Colon (tissue), 2 donors: Measurements from ENCODE around the gene CDH5.

ENCODE experiments used
- FAIRE-seq: peaks from 2 replicates; lab custom pipeline; 2012; peaks lifted over from hg19 to GRCh38; lab: Jason Lieb, UNC
- donor health status: control.
- donor health status: control.

The CDH5 gene

DNA sequence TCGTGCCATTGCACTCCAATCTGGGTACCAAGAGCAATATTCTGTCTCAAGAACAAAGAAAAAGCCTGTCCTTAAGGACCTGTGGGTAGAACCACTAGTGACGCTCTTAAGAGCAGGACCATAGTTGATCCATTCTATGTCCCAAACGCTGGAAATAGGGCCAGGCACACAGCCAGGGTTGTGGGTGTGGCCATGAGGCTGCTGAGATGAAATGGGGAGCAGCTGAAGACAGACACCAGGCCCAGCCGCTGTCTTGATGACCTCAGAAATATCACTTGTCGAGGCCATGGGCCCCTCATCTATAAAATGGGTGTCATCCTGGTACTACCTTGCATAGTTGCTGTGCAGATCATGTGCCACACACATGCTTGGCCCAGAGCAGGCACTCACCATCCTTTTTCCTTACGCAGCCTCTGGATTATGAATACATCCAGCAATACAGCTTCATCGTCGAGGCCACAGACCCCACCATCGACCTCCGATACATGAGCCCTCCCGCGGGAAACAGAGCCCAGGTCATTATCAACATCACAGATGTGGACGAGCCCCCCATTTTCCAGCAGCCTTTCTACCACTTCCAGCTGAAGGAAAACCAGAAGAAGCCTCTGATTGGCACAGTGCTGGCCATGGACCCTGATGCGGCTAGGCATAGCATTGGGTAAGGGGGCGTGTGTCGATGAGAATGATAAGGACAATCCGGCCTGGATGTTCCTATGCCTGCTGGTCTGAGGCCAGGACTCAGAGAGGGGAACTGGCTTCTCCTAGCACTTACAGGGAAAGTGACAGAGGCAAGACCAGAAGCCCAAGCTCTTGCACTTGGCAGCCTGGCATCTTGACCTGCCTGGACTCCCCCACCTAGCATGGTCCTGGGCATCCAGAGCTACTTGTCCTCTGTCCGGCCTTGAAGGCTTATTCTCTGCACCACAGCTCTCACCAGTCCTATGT lies 25.5 kb downstream of the CDH5 start:
- no peak for FAIRE-seq

DNA sequence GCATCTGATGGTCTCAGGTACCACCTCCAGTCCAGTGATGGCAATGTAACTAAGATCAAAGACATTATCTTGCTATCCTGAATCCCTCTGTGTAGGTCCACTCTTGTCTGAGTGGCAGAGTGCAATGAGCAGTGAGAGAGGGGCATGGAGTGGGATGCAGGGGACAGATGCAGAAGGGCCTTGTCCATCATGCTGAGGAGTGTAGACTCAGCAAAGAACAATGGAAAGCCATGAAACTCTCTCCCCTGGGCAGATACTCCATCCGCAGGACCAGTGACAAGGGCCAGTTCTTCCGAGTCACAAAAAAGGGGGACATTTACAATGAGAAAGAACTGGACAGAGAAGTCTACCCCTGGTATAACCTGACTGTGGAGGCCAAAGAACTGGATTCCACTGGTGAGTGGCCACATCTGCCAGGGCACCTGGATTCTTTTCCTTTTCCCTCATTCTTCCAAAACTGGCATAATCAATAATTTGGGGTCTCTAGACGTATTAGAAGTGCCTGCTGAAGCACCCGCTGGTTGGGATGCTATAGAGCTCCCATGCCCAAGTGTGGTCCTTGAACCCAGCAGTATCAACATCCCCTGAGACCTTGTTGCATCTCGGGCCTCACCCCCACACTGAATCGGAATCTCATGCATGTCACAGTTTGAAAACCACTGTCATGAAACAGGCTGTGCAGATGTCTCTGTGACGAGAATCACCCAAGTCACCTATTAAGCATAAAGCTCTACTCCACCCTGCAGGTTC lies 29.5 kb downstream of the CDH5 start:
- FAIRE-seq: no peak

DNA sequence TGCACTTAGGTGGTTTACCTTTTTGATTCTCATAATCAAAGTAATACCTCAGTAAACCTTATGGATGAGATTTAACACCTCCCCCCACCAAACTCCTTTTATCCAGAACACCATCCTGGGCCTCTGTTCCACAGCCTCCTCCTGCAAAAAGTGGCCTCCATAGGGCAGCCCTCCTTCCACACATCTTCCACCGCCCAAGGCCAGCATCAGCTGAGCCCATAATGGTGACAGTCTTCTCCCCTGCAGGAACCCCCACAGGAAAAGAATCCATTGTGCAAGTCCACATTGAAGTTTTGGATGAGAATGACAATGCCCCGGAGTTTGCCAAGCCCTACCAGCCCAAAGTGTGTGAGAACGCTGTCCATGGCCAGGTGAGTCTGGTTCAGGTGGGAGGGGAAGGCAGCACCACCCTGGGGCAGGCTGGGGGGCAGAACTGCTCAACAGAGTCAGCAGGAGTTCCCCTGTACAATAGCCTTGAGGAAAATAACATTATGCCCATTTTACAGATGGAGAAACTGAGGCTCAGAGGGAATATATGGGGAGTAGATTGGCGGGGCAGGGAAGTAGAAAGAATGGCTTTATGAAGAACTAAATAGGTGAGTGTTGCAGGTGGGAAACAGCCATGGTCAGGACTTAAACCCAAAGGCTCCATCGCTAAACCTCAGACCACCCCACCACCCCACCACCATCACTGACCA lies 31.4 kb downstream of the CDH5 start:
- no peak for FAIRE-seq

DNA sequence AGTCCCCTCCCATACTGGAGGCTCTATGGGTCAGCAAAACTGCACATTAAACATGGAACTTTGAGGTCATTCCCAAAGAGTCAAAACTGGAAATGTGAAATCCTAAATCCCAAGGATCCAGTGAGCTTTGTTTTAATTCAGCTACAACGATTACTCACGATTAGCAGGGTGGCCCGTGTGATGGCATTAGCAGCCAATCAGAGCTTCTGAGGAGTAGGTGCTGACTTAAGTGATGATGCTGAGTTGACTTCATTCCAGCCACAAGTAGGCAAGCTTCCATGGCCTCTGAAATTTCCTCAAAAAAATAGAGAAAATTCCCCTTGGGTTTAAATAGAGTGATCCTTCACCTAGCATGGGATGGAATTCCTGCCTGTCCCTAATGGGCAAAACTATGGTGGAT lies 32.5 kb downstream of the CDH5 start:
- FAIRE-seq: no peak

DNA sequence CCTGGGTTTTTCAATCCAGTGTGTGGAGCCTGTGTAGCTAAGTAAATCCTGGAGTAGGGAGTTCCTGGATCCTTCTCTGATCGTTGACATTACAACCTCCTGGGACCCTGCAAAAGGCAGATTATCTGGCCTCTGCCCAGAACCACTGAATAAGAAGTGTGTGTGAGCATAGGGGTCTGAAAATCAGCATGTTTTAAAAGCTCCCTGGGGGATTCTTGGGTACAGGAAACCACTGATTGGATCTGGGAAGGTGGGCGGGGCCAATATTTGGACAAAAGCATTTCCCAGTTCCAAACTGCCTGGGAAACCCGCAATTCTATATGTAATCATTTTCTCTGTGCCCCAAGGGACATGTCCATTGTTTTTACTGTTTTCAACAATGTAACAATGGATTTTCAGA lies 33.4 kb downstream of the CDH5 start:
- no peak for FAIRE-seq

DNA sequence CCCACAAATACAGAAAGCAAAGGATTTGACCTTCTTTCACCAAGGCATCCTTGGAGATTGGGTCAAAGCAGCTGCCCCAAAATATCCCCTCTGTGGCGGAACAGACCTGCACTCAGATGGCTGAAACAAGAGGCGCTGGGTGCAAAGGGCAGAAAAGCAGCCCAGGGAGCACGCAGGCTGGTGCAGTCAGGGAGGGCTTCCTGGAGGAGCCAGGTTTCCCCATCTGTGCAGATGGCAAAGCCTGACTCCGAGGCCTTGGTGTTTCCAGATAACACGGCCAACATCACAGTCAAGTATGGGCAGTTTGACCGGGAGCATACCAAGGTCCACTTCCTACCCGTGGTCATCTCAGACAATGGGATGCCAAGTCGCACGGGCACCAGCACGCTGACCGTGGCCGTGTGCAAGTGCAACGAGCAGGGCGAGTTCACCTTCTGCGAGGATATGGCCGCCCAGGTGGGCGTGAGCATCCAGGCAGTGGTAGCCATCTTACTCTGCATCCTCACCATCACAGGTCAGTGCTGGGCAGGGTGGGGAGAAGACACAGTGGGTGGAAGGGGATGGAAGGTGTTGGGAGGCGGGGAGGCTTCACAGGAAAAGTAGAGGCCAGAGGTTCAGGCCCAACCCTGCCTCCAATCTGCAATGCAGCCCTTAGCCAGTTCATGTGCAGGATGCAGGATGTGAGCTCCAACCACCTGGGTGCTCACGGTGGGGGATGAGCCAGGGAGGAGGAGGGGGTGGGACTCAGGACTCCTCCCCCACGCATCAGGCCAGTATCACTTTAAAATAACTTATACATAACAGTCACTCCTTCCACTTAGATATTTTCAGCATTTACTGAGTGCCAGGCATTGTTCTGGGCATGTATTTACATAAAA lies 34.3 kb downstream of the CDH5 start:
- no peak for FAIRE-seq

DNA sequence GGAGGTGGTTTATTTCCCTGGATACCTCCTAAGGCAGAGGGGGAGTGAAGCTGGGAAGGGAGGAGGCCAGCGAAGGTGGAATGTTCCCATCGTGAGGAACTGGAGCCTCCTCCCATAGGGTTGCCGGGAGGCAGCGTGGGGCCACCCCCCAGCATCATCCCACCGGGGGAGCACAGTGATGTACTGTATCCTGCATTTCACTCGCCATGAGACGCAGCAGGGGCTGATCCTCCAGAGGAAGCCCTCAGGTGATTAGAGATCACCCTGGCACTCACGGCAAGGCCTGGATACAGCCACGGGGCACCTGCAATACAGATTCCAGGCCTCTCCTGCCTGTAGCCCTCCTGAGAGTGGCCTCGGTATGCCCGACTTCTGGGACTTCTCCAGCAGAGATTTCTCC lies 35.1 kb downstream of the CDH5 start:
- FAIRE-seq: no peak

DNA sequence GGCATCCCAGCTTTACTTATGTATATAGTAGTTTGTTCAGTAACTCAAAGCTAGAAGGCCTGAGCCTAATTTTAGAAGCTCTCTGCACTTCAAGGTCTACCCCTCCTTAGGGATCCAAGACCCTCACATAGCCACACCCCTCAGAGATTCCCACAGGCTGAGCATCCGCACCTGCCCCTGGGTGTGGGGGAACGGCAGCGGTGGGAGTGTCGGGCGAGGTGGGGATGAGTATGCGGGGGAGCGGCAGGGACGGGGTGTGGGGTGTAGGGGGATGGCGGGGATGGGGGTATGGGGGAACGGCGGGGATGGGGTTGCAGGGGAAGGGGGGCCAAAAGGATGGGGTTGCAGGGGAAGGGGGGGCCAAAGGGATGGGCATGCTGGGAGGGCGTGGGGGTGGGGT lies 35.7 kb downstream of the CDH5 start:
- FAIRE-seq: no peak

DNA sequence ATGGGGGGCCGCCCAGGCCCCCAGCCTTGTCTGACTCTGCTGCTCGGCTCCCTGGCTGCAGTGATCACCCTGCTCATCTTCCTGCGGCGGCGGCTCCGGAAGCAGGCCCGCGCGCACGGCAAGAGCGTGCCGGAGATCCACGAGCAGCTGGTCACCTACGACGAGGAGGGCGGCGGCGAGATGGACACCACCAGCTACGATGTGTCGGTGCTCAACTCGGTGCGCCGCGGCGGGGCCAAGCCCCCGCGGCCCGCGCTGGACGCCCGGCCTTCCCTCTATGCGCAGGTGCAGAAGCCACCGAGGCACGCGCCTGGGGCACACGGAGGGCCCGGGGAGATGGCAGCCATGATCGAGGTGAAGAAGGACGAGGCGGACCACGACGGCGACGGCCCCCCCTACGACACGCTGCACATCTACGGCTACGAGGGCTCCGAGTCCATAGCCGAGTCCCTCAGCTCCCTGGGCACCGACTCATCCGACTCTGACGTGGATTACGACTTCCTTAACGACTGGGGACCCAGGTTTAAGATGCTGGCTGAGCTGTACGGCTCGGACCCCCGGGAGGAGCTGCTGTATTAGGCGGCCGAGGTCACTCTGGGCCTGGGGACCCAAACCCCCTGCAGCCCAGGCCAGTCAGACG lies 36.2 kb downstream of the CDH5 start:
- no peak for FAIRE-seq

DNA sequence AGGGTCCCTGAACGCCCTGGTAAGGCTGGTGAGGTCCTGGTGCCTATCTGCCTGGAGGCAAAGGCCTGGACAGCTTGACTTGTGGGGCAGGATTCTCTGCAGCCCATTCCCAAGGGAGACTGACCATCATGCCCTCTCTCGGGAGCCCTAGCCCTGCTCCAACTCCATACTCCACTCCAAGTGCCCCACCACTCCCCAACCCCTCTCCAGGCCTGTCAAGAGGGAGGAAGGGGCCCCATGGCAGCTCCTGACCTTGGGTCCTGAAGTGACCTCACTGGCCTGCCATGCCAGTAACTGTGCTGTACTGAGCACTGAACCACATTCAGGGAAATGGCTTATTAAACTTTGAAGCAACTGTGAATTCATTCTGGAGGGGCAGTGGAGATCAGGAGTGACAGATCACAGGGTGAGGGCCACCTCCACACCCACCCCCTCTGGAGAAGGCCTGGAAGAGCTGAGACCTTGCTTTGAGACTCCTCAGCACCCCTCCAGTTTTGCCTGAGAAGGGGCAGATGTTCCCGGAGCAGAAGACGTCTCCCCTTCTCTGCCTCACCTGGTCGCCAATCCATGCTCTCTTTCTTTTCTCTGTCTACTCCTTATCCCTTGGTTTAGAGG lies 37.1 kb downstream of the CDH5 start:
- FAIRE-seq: no peak

DNA sequence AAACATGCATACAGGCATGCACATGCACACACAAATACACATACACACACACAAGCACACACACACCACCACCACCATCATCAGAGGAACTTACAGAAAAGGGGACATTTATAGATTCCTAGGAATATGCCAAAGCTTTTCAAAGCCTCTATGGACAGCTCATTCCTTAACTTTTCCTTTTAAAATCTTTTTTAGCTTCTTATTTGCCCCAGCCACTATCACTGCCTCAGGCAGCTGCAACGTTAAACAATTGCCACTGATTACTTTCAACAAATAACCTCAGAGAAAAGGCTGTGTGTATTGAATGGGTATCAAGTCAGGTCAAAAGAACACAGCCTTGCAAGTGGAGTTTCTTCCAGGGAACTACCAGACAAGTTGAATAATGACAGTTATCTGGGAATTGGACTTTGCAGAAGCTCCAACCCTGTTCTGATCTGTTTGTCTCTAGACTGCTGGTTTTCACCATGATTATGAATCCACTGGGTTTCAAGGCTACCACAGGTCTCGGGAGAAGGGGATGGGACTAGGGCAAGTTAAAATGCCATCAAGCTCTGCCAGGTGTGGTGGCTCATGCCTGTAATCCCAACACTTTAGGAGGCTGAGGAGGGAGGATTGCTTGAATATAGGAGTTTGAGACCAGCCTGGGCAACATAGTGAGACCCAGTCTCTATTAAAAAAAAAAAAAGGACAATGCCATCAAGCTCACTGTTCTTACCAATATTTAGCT lies 38.7 kb downstream of the CDH5 start:
- no peak for FAIRE-seq

DNA sequence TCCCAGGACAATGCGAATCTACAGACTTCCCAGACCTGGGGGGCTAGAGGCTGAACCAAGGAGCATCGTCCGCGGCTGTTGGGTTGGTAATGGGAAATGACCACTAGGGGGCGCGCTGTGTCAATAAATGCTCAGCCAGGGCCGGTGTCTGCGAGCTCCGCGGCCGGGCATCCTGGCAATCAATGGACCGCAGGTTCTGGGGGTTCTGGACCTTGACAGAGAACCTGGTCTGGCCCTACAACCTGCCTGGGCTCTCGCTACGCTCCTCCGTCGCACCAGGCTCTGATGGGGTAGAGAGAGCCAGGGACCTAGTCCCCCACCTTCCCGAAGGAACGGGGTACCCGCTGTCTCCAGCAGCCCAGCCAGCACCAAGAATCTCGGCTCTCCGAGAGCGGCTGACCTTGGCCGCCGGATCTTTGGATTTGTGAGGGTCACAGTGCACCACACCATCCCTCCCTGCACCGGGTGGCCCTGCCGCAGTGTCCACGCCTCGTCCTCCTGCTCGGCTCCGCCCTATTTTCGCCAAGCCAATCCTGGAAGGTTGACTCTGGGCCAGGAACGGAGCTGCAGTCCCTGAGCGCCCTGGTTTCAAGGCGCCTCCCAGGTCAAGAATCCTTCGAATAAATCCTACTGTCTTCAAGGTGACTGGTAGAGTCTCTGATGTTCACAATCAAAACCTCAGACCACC lies 40.2 kb downstream of the CDH5 start:
- FAIRE-seq: no peak

DNA sequence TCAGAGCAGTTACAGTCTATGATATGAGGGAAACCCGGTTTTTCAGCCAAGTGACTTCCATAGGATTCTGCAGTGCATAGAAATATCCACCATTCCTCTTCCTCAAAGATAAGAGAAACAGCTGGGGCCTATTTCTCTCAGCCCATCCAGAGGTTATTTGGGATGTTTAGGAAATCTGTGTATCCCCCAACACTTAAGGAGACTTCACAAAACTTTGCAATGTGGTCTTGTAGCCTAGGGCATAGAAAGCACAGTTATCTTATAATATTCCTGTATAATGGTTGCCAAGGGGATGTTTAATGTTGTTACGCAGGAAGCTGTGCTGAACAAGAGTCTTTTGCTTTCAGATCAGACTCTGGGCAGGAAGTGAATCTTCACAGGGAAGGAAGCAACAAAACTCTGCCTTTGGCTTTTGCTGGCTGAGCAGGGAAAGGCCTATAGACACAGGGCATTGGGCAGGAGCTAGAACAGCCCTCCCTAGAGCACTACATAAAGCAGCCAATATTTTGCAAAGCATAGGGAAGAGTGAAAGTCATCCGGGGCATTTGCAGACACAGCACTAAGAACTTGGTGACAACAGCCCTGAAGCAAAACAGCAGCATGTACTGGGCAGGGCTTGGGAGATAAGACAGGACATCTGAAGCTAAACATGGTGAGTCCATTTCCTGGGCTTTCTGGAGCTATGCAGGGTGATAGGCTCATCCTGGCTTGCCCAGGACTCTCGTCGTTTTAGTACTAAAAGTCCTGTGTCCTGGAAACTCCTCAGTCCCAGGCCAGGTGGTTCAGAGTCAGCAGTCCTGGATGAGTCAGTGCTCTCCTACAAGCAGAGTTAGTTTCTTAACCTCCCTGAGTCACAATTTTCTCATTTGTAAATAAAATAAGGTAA lies 41.9 kb downstream of the CDH5 start:
- FAIRE-seq: no peak

DNA sequence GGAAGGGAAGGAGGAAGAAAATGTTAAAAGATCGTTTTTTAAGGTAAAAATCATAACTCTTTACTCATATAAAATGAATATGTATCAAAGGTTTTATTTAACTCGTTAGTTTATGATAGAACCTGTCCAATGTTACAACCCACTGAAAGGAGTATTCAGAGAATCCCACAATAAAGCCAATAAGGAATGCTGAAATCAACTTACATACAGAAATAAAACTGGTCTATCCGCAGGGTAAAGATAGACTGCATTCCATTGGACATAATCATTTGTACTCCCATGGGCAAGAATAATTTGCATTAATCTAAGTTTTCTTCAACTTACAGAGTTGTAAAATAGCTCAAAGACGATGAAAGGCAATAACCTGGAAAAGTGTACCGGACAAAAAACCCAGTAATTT lies 42.7 kb downstream of the CDH5 start:
- FAIRE-seq: no peak

DNA sequence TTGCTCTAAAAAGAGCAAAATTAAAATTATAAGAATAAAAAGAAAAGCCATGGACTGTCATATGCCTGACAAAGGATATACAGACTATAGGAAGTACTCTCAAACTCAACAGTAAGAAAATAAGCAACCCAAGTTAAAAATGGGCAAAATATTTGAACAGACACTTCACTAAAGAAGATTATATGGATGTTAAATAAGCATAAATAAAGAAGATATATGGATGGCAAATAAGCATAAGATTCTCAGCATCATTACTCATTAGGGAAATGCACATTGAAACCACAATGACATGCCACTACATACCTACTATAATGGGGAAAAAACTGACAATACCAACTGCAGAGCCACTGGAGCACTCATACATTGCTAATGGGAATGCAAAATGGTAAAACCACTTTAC lies 45.7 kb downstream of the CDH5 start:
- FAIRE-seq: no peak

DNA sequence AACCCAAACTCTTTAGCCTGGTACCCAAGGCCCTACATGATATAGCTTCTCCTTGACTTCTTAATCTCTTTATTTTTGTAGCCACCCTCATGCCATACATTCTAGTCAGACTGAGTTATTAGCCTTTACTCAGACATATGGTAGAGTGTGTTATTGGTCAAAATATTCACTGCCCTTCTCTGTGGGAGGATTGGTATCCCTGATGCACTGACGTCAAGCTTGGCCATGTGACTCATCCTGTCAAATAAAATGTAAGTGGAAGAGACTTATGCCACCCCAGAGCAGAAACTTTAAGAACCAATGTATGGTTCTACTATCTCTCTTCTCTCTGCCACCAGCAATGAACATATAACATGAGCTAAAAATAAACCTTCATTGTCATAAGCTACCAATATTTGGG lies 48.4 kb downstream of the CDH5 start:
- FAIRE-seq: no peak

DNA sequence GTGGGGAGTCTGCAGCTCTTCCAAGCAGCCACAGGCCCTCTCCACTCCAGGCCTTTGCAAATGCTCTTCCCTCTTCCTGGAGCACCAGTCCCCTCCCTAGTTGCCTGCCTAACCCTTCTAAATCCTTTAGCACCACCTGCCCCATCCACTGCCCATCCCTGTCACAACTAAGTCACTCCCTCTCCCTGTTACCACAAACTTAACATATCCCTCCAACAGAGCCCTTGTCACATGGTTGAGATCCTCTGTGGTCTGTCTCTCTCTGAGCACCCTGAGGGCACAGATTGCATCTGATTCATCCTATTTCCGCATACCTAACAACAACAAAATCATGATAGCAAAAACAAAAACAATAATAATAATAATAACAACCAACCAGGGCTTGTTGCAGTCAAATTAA lies 49.6 kb downstream of the CDH5 start:
- no peak for FAIRE-seq

DNA sequence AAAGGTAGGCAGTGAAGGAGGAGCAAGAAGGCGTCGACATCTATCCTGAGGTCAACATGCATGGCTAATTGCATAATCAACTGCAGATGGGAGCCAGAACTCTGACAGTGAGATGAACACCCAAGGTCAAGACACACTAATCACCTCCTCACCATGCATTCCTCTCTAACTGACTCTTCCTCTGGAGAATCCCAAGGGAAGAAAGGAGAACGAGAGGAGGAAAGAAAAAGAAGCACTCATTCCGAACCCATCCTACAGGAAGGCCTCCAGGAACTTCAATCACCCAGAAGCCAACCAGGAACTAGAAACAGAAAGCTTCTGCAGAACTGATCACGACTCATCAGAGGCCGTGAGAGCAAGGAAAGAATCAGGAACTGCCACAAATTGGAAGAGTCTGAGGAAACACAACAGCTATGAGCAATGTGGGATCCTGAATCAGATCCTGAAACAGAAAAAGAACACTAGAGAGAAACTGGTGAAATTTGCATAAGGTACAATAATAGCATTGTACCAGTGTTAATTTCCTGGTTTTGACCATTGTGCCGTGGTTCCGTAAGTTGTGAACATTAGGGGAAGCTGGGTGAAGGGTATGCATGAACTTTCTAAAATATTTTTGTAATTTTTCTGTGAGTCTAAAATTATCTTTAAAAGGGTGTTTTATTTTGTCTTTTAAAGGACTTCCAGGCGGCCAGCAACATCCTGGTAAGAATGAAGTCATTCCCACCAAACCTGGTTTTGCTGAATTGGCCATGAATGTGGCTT lies 50.6 kb downstream of the CDH5 start:
- FAIRE-seq: no peak
